Natural killer cell (primary cell): ENCODE measurements around the gene SLC13A4. TPM values are rescaled to one million over a fixed set of nuclear protein-coding genes. Genes with fewer than 3 reads are reported as not detected.

ENCODE experiments used
- ATAC-seq, 3 donors: fragments of 150-1000 bp in 2 of 3; fragments of 200-7000 bp in 1 of 3; cut with Tn5 transposase; 1 replicate in 1 of 3; 2 replicates in 2 of 3; pipeline ENCODE4 v1.10.0; 2021; ENCODE audit warnings: mild to moderate bottlenecking in 2 of 3, moderate library complexity in 2 of 3
- DNase-seq, 2 donors: peaks; one replicate each; pipeline versions ENCODE4 v3.0.0 to v3.0.0-alpha.2; 2013 to 2021; ENCODE audit warnings: mixed read lengths in 1 of 2
- H3K27ac ChIP-seq: one replicate; pipeline ENCODE4 v1.5.1; 2013; ENCODE audit warnings: mild to moderate bottlenecking, low read length
- H3K27me3 ChIP-seq: one replicate; pipeline ENCODE4 v1.6.1; 2013; ENCODE audit warnings: low read length; ENCODE audit not compliant: control insufficient read depth, insufficient read depth
- H3K36me3 ChIP-seq: one replicate; pipeline ENCODE4 v1.6.1; 2013; ENCODE audit warnings: low read length; ENCODE audit not compliant: control insufficient read depth, insufficient read depth
- H3K4me1 ChIP-seq: one replicate; pipeline ENCODE4 v1.6.1; 2013; ENCODE audit warnings: low read length; ENCODE audit not compliant: control insufficient read depth, insufficient read depth
- H3K4me3 ChIP-seq: one replicate; pipeline ENCODE4 v1.5.1; 2013; ENCODE audit warnings: low read length
- H3K9me3 ChIP-seq: one replicate; pipeline ENCODE4 v1.6.1; 2013; ENCODE audit warnings: low read length; ENCODE audit not compliant: control insufficient read depth, insufficient read depth
- H3K27ac Mint-ChIP-seq, 2 donors: one replicate each; pipeline ENCODE4 v1.8.0; 2022; ENCODE audit warnings: mild to moderate bottlenecking in 2 of 2, mixed read lengths in 2 of 2, moderate library complexity in 1 of 2
- H3K27me3 Mint-ChIP-seq, 2 donors: one replicate each; pipeline ENCODE4 v1.8.0; 2022; ENCODE audit warnings: low read depth in 2 of 2, mixed read lengths in 2 of 2
- H3K36me3 Mint-ChIP-seq: one replicate; pipeline ENCODE4 v1.8.0; 2022; ENCODE audit warnings: mixed read lengths
- H3K4me1 Mint-ChIP-seq, 2 donors: one replicate each; pipeline ENCODE4 v1.8.0; 2022; ENCODE audit warnings: mixed read lengths in 2 of 2
- H3K4me3 Mint-ChIP-seq: one replicate; pipeline ENCODE4 v1.8.0; 2022; ENCODE audit warnings: mild to moderate bottlenecking, moderate library complexity, mixed read lengths
- H3K9me3 Mint-ChIP-seq, 2 donors: one replicate each; pipeline ENCODE4 v1.8.0; 2022; ENCODE audit warnings: mixed read lengths in 2 of 2
- CTCF ChIP-seq: fragments of 200-600 bp; IDR thresholded peaks from one replicate; pipeline ENCODE4 v1.8.0; 2022; ENCODE audit warnings: antibody characterized with exemption
- WGBS: methylation state at CpG from one replicate; pipeline ENCODE4 v1.1.7; 2013; ENCODE audit warnings: missing lambda C conversion rate; ENCODE audit not compliant: insufficient coverage; 5-methylcytosine and 5-hydroxymethylcytosine counted together
- intact Hi-C: fragments of 100-400 bp; cut with micrococcal nuclease; formaldehyde crosslinking; loops from one replicate; pipeline ENCODE4 v1.14.2; 2022
- total RNA-seq, 4 donors: library from RNA; stranded (reverse); fragments of 120-200 nt in 1 of 4; gene quantifications; one replicate each; pipeline versions ENCODE4 v1.2.3 to v1.2.4, GENCODE V29; 2013 to 2022

The SLC13A4 gene
- total RNA-seq, 3 donors from 2014 or later (not counting 1 experiment from before 2014, with no cell fraction given), result not detected

- H3K4me3 Mint-ChIP-seq, result no peak overlapping the region
- Histone ChIP-seq H3K27me3 (no peaks in the 10 kb centered on the region), H3K4me3 (no peak overlapping the region), H3K4me1 (no peaks in the 10 kb centered on the region), H3K27ac (no peak overlapping the region), H3K9me3 (no peaks in the 10 kb centered on the region), H3K36me3 (no peaks in the 10 kb centered on the region)
- H3K27ac Mint-ChIP-seq, result no peak overlapping the region
- no peaks in the 10 kb centered on the region for H3K27me3 Mint-ChIP-seq
- 100% methylated on average over 5 of the region's 5 CpGs for WGBS
- no peaks in the 10 kb centered on the region for H3K9me3 Mint-ChIP-seq
- intact Hi-C loops, result no loop called here
- no peak for TF ChIP-seq CTCF
- no peak for DNase-seq
- H3K36me3 Mint-ChIP-seq, result peaks cover 6% of the 10 kb centered on the region
- no peak for ATAC-seq
- H3K4me1 Mint-ChIP-seq, result peaks cover 0 to 12% of the 10 kb centered on the region in 2 donors
Measured at GRCh38 chr7:135684699-135685098, 43.3 kb downstream of the SLC13A4 start.

- Mint-ChIP-seq H3K27me3 (no peaks in the 10 kb centered on the region), H3K36me3 (peaks cover 2% of the 10 kb centered on the region), H3K9me3 (no peaks in the 10 kb centered on the region), H3K27ac (no peak overlapping the region), H3K4me3 (no peak overlapping the region), H3K4me1 (peaks cover 0 to 12% of the 10 kb centered on the region in 2 donors)
- WGBS, result 65% methylated on average over 3 of the region's 3 CpGs
- H3K27me3 ChIP-seq, result no peaks in the 10 kb centered on the region
- no peak for TF ChIP-seq CTCF
- DNase-seq (no peak), ATAC-seq (no peak)
- no peak overlapping the region for H3K27ac ChIP-seq
- no peaks in the 10 kb centered on the region for H3K4me1 ChIP-seq
- no peaks in the 10 kb centered on the region for H3K9me3 ChIP-seq
- intact Hi-C loops, result no loop called here
- H3K36me3 ChIP-seq, result no peaks in the 10 kb centered on the region
- H3K4me3 ChIP-seq, result no peak overlapping the region
Measured at GRCh38 chr7:135684136-135684535, 43.9 kb downstream of the SLC13A4 start.

GRCh38 chr7:135683609-135684008, 44.4 kb downstream of the SLC13A4 start:
- no peak overlapping the region for H3K27ac ChIP-seq
- 100% methylated on average over 3 of the region's 3 CpGs for whole genome bisulfite sequencing
- TF ChIP-seq CTCF, result no peak
- Mint-ChIP-seq H3K36me3 (no peaks in the 10 kb centered on the region), H3K27me3 (no peaks in the 10 kb centered on the region), H3K27ac (no peak overlapping the region), H3K4me3 (no peak overlapping the region), H3K9me3 (no peaks in the 10 kb centered on the region), H3K4me1 (peaks cover 0 to 12% of the 10 kb centered on the region in 2 donors)
- H3K27me3 ChIP-seq, result no peaks in the 10 kb centered on the region
- DNase-seq, result no peak
- ATAC-seq, result no peak
- intact Hi-C loops, result no loop called here
- H3K4me1 ChIP-seq, result no peaks in the 10 kb centered on the region
- H3K36me3 ChIP-seq, result peaks cover under 1% of the 10 kb centered on the region
- H3K4me3 ChIP-seq, result no peak overlapping the region
- H3K9me3 ChIP-seq, result no peaks in the 10 kb centered on the region

GRCh38 chr7:135682191-135682590, 45.8 kb downstream of the SLC13A4 start:
- Mint-ChIP-seq H3K27ac (no peak overlapping the region), H3K36me3 (no peaks in the 10 kb centered on the region), H3K4me3 (no peak overlapping the region), H3K9me3 (no peaks in the 10 kb centered on the region), H3K27me3 (no peaks in the 10 kb centered on the region), H3K4me1 (peaks cover 0 to 12% of the 10 kb centered on the region in 2 donors)
- intact Hi-C loops, result no loop called here
- ATAC-seq, result no peak
- DNase-seq, result no peak
- H3K4me1 ChIP-seq, result no peaks in the 10 kb centered on the region
- WGBS, result 97% methylated on average over 3 of the region's 3 CpGs
- no peak for TF ChIP-seq CTCF
- H3K9me3 ChIP-seq, result no peaks in the 10 kb centered on the region
- peaks cover 11% of the 10 kb centered on the region for H3K36me3 ChIP-seq
- H3K27me3 ChIP-seq, result no peaks in the 10 kb centered on the region
- H3K4me3 ChIP-seq, result no peak overlapping the region
- no peak overlapping the region for H3K27ac ChIP-seq
